Liver (tissue), 9 donors: ENCODE measurements around the gene RNU6-1. TPM values are rescaled to one million over a fixed set of nuclear protein-coding genes. Genes with fewer than 3 reads are reported as not detected.

ENCODE experiments used
- DNase-seq: peaks from one replicate; pipeline ENCODE4 v3.0.0-alpha.2; 2017; ENCODE audit warnings: low spot score
- H3K27ac ChIP-seq, 2 donors: one replicate each; pipeline ENCODE4 v1.7.0; 2013; ENCODE audit warnings: inconsistent platforms in 2 of 2, low read length in 2 of 2, control low read depth in 1 of 2, low read depth in 1 of 2, mild to moderate bottlenecking in 1 of 2
- H3K27me3 ChIP-seq, 4 donors: one replicate each; pipeline versions ENCODE4 v1.6.1 to v1.7.0; 2013; ENCODE audit warnings: low read length in 3 of 4, inconsistent platforms in 1 of 4, mild to moderate bottlenecking in 1 of 4, moderate library complexity in 1 of 4; ENCODE audit not compliant: control insufficient read depth in 4 of 4, insufficient read depth in 4 of 4
- H3K36me3 ChIP-seq, 4 donors: one replicate each; pipeline versions ENCODE4 v1.6.1 to v1.7.0; 2013; ENCODE audit warnings: low read length in 3 of 4, mild to moderate bottlenecking in 3 of 4, low read depth in 1 of 4, moderate library complexity in 1 of 4; ENCODE audit not compliant: control insufficient read depth in 4 of 4, insufficient read depth in 3 of 4
- H3K4me1 ChIP-seq, 4 donors: one replicate each; pipeline versions ENCODE4 v1.6.1 to v1.7.0; 2013; ENCODE audit warnings: low read length in 3 of 4, mild to moderate bottlenecking in 3 of 4, moderate library complexity in 1 of 4; ENCODE audit not compliant: control insufficient read depth in 4 of 4, insufficient read depth in 4 of 4
- H3K4me3 ChIP-seq, 3 donors: one replicate each; pipeline versions ENCODE4 v1.6.1 to v1.7.0; 2013; ENCODE audit warnings: low read length in 3 of 3, control low read depth in 1 of 3, low read depth in 1 of 3, mild to moderate bottlenecking in 1 of 3
- H3K9ac ChIP-seq, 2 donors: one replicate each; pipeline ENCODE4 v1.7.0; 2013; ENCODE audit warnings: low read length in 2 of 2, mild to moderate bottlenecking in 2 of 2, moderate library complexity in 2 of 2, control low read depth in 1 of 2, low read depth in 1 of 2
- H3K9me3 ChIP-seq, 4 donors: one replicate each; pipeline versions ENCODE4 v1.6.1 to v1.7.0; 2013; ENCODE audit warnings: low read length in 3 of 4; ENCODE audit not compliant: control insufficient read depth in 4 of 4
- ATF3 ChIP-seq: IDR thresholded peaks from 2 replicates; pipeline ENCODE4 v1.6.1; 2016; ENCODE audit warnings: antibody characterized with exemption
- CTCF ChIP-seq: fragments of 150-350 bp; IDR thresholded peaks from 2 replicates; pipeline ENCODE4 v1.5.1; 2017; ENCODE audit warnings: improper control_type of control experiment, low read depth, low read length; ENCODE audit not compliant: missing input control
- EGR1 ChIP-seq, 2 donors: IDR thresholded peaks; 2 replicates each; pipeline ENCODE4 v1.6.1; 2016 to 2018; ENCODE audit warnings: antibody characterized with exemption in 2 of 2, low read depth in 2 of 2
- FOXA1 ChIP-seq: IDR thresholded peaks from 2 replicates; pipeline ENCODE4 v1.6.1; 2016; ENCODE audit warnings: antibody characterized with exemption
- FOXA2 ChIP-seq: IDR thresholded peaks from 2 replicates; pipeline ENCODE4 v1.6.1; 2016; ENCODE audit warnings: antibody characterized with exemption
- GABPA ChIP-seq, 2 donors: IDR thresholded peaks in 1 of 2; conservative IDR thresholded peaks in 1 of 2; 2 replicates each; pipeline ENCODE4 v1.6.1; 2016; ENCODE audit warnings: antibody characterized with exemption in 2 of 2, mild to moderate bottlenecking in 1 of 2, moderate library complexity in 1 of 2
- HNF4A ChIP-seq, 2 donors: conservative IDR thresholded peaks; 2 replicates each; pipeline ENCODE4 v1.6.1; 2016; ENCODE audit warnings: antibody characterized with exemption in 2 of 2, mild to moderate bottlenecking in 2 of 2
- HNF4G ChIP-seq: IDR thresholded peaks from 2 replicates; pipeline ENCODE4 v1.6.1; 2016; ENCODE audit warnings: antibody characterized with exemption
- JUND ChIP-seq, 2 donors: IDR thresholded peaks; 2 replicates each; pipeline ENCODE4 v1.6.1; 2016; ENCODE audit warnings: antibody characterized with exemption in 2 of 2
- NR2F2 ChIP-seq: IDR thresholded peaks from 2 replicates; pipeline ENCODE4 v1.6.1; 2016; ENCODE audit warnings: antibody characterized with exemption
- RAD21 ChIP-seq, 2 donors: IDR thresholded peaks; 2 replicates each; pipeline ENCODE4 v1.6.1; 2016; ENCODE audit warnings: antibody characterized with exemption in 2 of 2, mild to moderate bottlenecking in 2 of 2
- TAF1 ChIP-seq: conservative IDR thresholded peaks from 2 replicates; pipeline ENCODE4 v1.6.1; 2016; ENCODE audit warnings: antibody characterized with exemption, mild to moderate bottlenecking
- ZBTB33 ChIP-seq: IDR thresholded peaks from 2 replicates; pipeline ENCODE4 v1.6.1; 2016; ENCODE audit warnings: antibody characterized with exemption
- WGBS: extraction: QIAGEN DNeasy Blood & Tissue Kit; methylation state at CpG from one replicate; pipeline ENCODE4 v1.1.7; 2013; 5-methylcytosine and 5-hydroxymethylcytosine counted together
- polyA plus RNA-seq, 2 donors: library from polyadenylated mRNA; stranded (reverse) in 1 of 2; unstranded in 1 of 2; fragments of 200-250 nt in 1 of 2; fragments of >200 nt in 1 of 2; fragmentation: Nextera tagmentation in 1 of 2; extraction: Ambion mirVana in 1 of 2; gene quantifications; one replicate each; pipeline versions ENCODE4 v1.2.1 to v1.2.3, GENCODE V29; 2013 to 2015
- total RNA-seq, 2 donors: library from RNA; depleted of rRNA; stranded (reverse); fragments of >200 nt; gene quantifications; one replicate each; pipeline ENCODE4 v1.2.3, GENCODE V29; 2014
- TF ChIP-seq, protein P1 (sequence below): IDR thresholded peaks from 2 replicates; pipeline ENCODE4 v1.6.1; 2016; ENCODE audit warnings: antibody characterized with exemption, mild to moderate bottlenecking
- donor health status: healthy.
- donor health status: healthy.
- donor health status: healthy.
- donor health status: healthy.
- donor health status: healthy.

RNU6-1 gene
- total and polyA plus RNA-seq, 4 donors = not detected

GRCh38 chr15:67883234-67883773 lies 43.5 kb upstream of the RNU6-1 start:
- H3K36me3 ChIP-seq = no peaks in the 10 kb centered on the region
- H3K9ac ChIP-seq = no peak overlapping the region
- no peak for DNase-seq
- H3K4me1 ChIP-seq = peaks cover 0 to 20% (median 9%) of the 10 kb centered on the region in 4 donors
- no peak overlapping the region for H3K4me3 ChIP-seq
- H3K27me3 ChIP-seq = no peaks in the 10 kb centered on the region
- no peak overlapping the region for H3K27ac ChIP-seq
- no peak for TF ChIP-seq HNF4A (conservative IDR thresholded peaks at IDR 0.05)
- no peak for TF ChIP-seq ATF3
- TF ChIP-seq JUND (IDR thresholded peaks at IDR 0.05) = no peak
- no peak for TF ChIP-seq FOXA1
- no peak for TF ChIP-seq GABPA (IDR thresholded peaks at IDR 0.05 in 1 of 2, conservative IDR thresholded peaks at IDR 0.05 in 1 of 2)
- WGBS = 85% methylated on average over 10 of the region's 10 CpGs
- H3K9me3 ChIP-seq = no peaks in the 10 kb centered on the region

DNA sequence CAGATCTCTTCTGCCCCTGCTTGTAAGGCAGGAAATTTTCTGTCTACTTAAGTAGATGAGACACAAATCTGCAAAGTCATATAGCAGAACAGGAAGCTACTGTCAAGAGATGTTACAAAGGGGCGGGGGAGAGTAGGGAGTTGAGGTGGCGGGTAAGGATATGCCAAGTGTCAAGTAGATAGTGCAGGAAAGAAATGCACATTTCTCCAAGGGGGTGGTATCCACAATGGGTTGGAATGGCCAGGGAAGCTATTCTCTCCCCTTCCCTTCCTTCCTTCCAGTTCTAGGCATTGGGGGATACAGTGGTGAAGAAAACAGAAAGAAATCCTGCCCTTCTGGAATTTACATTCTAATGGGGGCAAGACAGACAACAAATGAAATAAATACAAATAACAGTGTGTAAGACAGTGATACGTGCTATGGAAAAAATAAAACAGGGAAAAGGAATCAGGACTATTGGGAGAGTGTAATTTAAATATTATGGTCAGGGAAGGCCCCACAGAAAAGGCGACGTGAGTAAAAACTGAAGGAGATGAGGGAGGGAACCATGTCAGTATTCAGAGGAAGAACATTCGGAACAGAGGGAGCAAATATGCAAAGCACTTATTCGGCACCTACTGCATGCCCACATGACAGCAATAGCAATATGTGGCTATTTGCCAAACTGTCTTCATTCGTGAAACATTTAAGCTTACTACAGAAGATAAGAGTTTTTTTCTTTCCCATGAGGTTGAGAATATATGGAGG lies 42.8 kb upstream of the RNU6-1 start:
- Histone ChIP-seq H3K9ac (no peak overlapping the region), H3K9me3 (no peaks in the 10 kb centered on the region), H3K36me3 (no peaks in the 10 kb centered on the region), H3K27ac (no peak overlapping the region), H3K27me3 (no peaks in the 10 kb centered on the region), H3K4me1 (peaks cover 0 to 20% (median 9%) of the 10 kb centered on the region in 4 donors), H3K4me3 (no peak overlapping the region)
- 81% methylated on average over 8 of the region's 8 CpGs for WGBS
- no peak for DNase-seq
- TF ChIP-seq ZBTB33 = no peak
- TF ChIP-seq CTCF = no peak
- no peak for TF ChIP-seq RAD21 (IDR thresholded peaks at IDR 0.05)
- TF ChIP-seq HNF4A (conservative IDR thresholded peaks at IDR 0.05) = no peak
- no peak for TF ChIP-seq TAF1
- TF ChIP-seq, protein P1, sequence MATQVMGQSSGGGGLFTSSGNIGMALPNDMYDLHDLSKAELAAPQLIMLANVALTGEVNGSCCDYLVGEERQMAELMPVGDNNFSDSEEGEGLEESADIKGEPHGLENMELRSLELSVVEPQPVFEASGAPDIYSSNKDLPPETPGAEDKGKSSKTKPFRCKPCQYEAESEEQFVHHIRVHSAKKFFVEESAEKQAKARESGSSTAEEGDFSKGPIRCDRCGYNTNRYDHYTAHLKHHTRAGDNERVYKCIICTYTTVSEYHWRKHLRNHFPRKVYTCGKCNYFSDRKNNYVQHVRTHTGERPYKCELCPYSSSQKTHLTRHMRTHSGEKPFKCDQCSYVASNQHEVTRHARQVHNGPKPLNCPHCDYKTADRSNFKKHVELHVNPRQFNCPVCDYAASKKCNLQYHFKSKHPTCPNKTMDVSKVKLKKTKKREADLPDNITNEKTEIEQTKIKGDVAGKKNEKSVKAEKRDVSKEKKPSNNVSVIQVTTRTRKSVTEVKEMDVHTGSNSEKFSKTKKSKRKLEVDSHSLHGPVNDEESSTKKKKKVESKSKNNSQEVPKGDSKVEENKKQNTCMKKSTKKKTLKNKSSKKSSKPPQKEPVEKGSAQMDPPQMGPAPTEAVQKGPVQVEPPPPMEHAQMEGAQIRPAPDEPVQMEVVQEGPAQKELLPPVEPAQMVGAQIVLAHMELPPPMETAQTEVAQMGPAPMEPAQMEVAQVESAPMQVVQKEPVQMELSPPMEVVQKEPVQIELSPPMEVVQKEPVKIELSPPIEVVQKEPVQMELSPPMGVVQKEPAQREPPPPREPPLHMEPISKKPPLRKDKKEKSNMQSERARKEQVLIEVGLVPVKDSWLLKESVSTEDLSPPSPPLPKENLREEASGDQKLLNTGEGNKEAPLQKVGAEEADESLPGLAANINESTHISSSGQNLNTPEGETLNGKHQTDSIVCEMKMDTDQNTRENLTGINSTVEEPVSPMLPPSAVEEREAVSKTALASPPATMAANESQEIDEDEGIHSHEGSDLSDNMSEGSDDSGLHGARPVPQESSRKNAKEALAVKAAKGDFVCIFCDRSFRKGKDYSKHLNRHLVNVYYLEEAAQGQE = no peak
- no peak for TF ChIP-seq GABPA (IDR thresholded peaks at IDR 0.05 in 1 of 2, conservative IDR thresholded peaks at IDR 0.05 in 1 of 2)
- TF ChIP-seq NR2F2 = no peak
- TF ChIP-seq EGR1 (IDR thresholded peaks at IDR 0.05; ENCODE audit: low read depth in 2 of 2) = no peak
- no peak for TF ChIP-seq FOXA2
- no peak for TF ChIP-seq HNF4G
